HCEC 1CT (cell line): ENCODE results near the gene C1orf35.

Experiments
- DNase-seq: peaks from one replicate; pipeline ENCODE4 v3.0.0-alpha.2; 2017

C1orf35 gene

GRCh38 chr1:228062812-228063211, 40.3 kb downstream of the C1orf35 start:
- DNase-seq, result no peak

- DNase-seq, result no peak
Measured at GRCh38 chr1:228062085-228062791, 40.9 kb downstream of the C1orf35 start.

- no peak for DNase-seq
Measured at GRCh38 chr1:228061411-228062084, 41.6 kb downstream of the C1orf35 start.

- no peak for DNase-seq
Measured at GRCh38 chr1:228060458-228061190, 42.5 kb downstream of the C1orf35 start.

GRCh38 chr1:228059634-228060457, 43.3 kb downstream of the C1orf35 start:
- DNase-seq, result no peak

GRCh38 chr1:228058949-228059633, 44.0 kb downstream of the C1orf35 start:
- DNase-seq, result no peak

- DNase-seq, result no peak
Measured at GRCh38 chr1:228058172-228058948, 44.8 kb downstream of the C1orf35 start.
